H1 (cell line): ENCODE data around the gene SHCBP1L. TPM values are rescaled to one million over a fixed set of nuclear protein-coding genes. Genes with fewer than 3 reads are reported as not detected.

Experiments
- CTCF ChIA-PET: fragments of 300-600 bp; sonication (Branson Sonifier 250); formaldehyde crosslinking; loops from one replicate; lab custom pipeline; 2021; ENCODE audit not compliant: partially characterized antibody; lab: Charles Lee
- POLR2A ChIA-PET: fragments of 300-600 bp; sonication (Branson Sonifier 250); formaldehyde crosslinking; loops from one replicate; lab custom pipeline; 2021; ENCODE audit warnings: inconsistent platforms; ENCODE audit not compliant: partially characterized antibody; lab: Charles Lee
- DNase-seq, 2 experiments: peaks; one replicate each; pipeline versions ENCODE4 v3.0.0 to v3.0.0-alpha.2; 2010 to 2022; ENCODE audit warnings: low spot score in 2 of 2, low read depth in 1 of 2, mixed read lengths in 1 of 2
- FAIRE-seq: peaks from 2 replicates; lab custom pipeline; 2011; peaks lifted over from hg19 to GRCh38; lab: Jason Lieb, UNC
- H2AFZ ChIP-seq: 2 replicates; pipeline ENCODE4 v1.8.1; 2012; ENCODE audit warnings: low read length, inconsistent platforms
- H2AK5ac ChIP-seq: 2 replicates; pipeline ENCODE4 v1.6.1; 2013; ENCODE audit warnings: low read depth, low read length
- H2BK120ac ChIP-seq: replicated peaks from 2 replicates; pipeline ENCODE3; 2013; ENCODE audit warnings: low read depth, low read length, inconsistent platforms
- H2BK12ac ChIP-seq: 2 replicates; pipeline ENCODE4 v1.6.1; 2013; ENCODE audit warnings: low read depth, low read length
- H2BK15ac ChIP-seq: 2 replicates; pipeline ENCODE4 v1.6.1; 2013; ENCODE audit warnings: low read length
- H2BK20ac ChIP-seq: 2 replicates; pipeline ENCODE4 v1.6.1; 2013; ENCODE audit warnings: low read length
- H2BK5ac ChIP-seq: 2 replicates; pipeline ENCODE4 v1.6.1; 2013; ENCODE audit warnings: low read depth, low read length
- H3K14ac ChIP-seq: 2 replicates; pipeline ENCODE4 v1.6.1; 2013; ENCODE audit warnings: inconsistent platforms; ENCODE audit not compliant: insufficient read length
- H3K18ac ChIP-seq: 2 replicates; pipeline ENCODE4 v1.6.1; 2013; ENCODE audit warnings: low read length; ENCODE audit errors: extremely low read depth
- H3K23ac ChIP-seq: 2 replicates; pipeline ENCODE4 v1.6.1; 2013; ENCODE audit warnings: inconsistent platforms; ENCODE audit not compliant: insufficient read length
- H3K23me2 ChIP-seq: 2 replicates; pipeline ENCODE4 v1.6.1; 2013; ENCODE audit warnings: low read depth, low read length
- H3K27ac ChIP-seq: 2 replicates; pipeline ENCODE4 v1.6.1; 2011; ENCODE audit warnings: low read depth, low read length, inconsistent platforms
- H3K27me3 ChIP-seq, 4 experiments: replicated peaks in 1 of 4; 1 replicate in 1 of 4; 2 replicates in 3 of 4; pipeline versions ENCODE4 v1.6.1 to v1.8.1; 2011 to 2013; ENCODE audit warnings: low read length in 3 of 4, mild to moderate bottlenecking in 3 of 4, inconsistent platforms in 2 of 4, mixed read lengths in 2 of 4, moderate library complexity in 1 of 4; ENCODE audit not compliant: control insufficient read depth in 3 of 4, insufficient read depth in 3 of 4; ENCODE audit errors: extremely low read depth in 1 of 4
- H3K36me3 ChIP-seq, 4 experiments: 2 replicates each; pipeline versions ENCODE4 v1.6.1 to v1.8.1; 2011 to 2013; ENCODE audit warnings: mild to moderate bottlenecking in 4 of 4, low read length in 3 of 4, moderate library complexity in 2 of 4, control low read depth in 1 of 4, inconsistent platforms in 1 of 4; ENCODE audit not compliant: insufficient read depth in 4 of 4, control insufficient read depth in 2 of 4
- H3K4ac ChIP-seq: replicated peaks from 2 replicates; pipeline ENCODE3; 2013; ENCODE audit warnings: low read length, low read depth, mixed read lengths, inconsistent platforms; ENCODE audit not compliant: insufficient read length
- H3K4me1 ChIP-seq, 4 experiments: replicated peaks in 1 of 4; 1 replicate in 1 of 4; 2 replicates in 3 of 4; pipeline versions ENCODE4 v1.6.1 to v1.8.1; 2011 to 2013; ENCODE audit warnings: low read length in 3 of 4, inconsistent platforms in 2 of 4, mixed read lengths in 1 of 4; ENCODE audit not compliant: insufficient read depth in 4 of 4, control insufficient read depth in 3 of 4
- H3K4me2 ChIP-seq, 2 experiments: 2 replicates each; pipeline versions ENCODE4 v1.6.1 to v1.8.1; 2011 to 2013; ENCODE audit warnings: low read depth in 2 of 2, low read length in 2 of 2, control low read depth in 1 of 2, inconsistent platforms in 1 of 2, mild to moderate bottlenecking in 1 of 2; ENCODE audit not compliant: insufficient read depth in 1 of 2
- H3K4me3 ChIP-seq, 4 experiments: fragments of 200-600, 300-600 bp in 1 of 4; sonication (generic), shearing (Covaris generic), sonication (Bioruptor Twin) in 1 of 4; 2 replicates each; pipeline versions ENCODE4 v1.5.1 to v1.8.1; 2011 to 2016; ENCODE audit warnings: low read length in 4 of 4, low read depth in 3 of 4, control low read depth in 2 of 4, inconsistent platforms in 2 of 4, mild to moderate bottlenecking in 2 of 4, mixed read lengths in 1 of 4, moderate library complexity in 1 of 4; ENCODE audit not compliant: insufficient read depth in 2 of 4; ENCODE audit errors: extremely low read depth in 1 of 4
- H3K56ac ChIP-seq: replicated peaks from 2 replicates; pipeline ENCODE3; 2013; ENCODE audit warnings: low read depth, mild to moderate bottlenecking, mixed read lengths, low read length, inconsistent platforms; ENCODE audit not compliant: insufficient read length
- H3K79me1 ChIP-seq: 2 replicates; pipeline ENCODE4 v1.6.1; 2013; ENCODE audit warnings: low read depth, low read length, control low read depth
- H3K79me2 ChIP-seq, 2 experiments: 2 replicates each; pipeline versions ENCODE4 v1.6.1 to v1.8.1; 2012 to 2013; ENCODE audit warnings: low read length in 2 of 2, mild to moderate bottlenecking in 2 of 2, inconsistent platforms in 1 of 2; ENCODE audit not compliant: insufficient read depth in 2 of 2, control insufficient read depth in 1 of 2
- H3K9ac ChIP-seq, 4 experiments: replicated peaks in 1 of 4; 1 replicate in 1 of 4; 2 replicates in 3 of 4; pipeline versions ENCODE4 v1.6.1 to v1.8.1; 2011 to 2013; ENCODE audit warnings: low read depth in 3 of 4, low read length in 3 of 4, control low read depth in 2 of 4, mild to moderate bottlenecking in 2 of 4, moderate library complexity in 2 of 4, inconsistent platforms in 1 of 4; ENCODE audit errors: extremely low read depth in 1 of 4
- H3K9me3 ChIP-seq, 2 experiments: 2 replicates each; pipeline versions ENCODE4 v1.6.1 to v1.8.1; 2012 to 2013; ENCODE audit warnings: mild to moderate bottlenecking in 2 of 2, moderate library complexity in 2 of 2, control low read depth in 1 of 2, inconsistent platforms in 1 of 2, low read depth in 1 of 2, low read length in 1 of 2, mixed read lengths in 1 of 2; ENCODE audit not compliant: insufficient read depth in 2 of 2
- H4K20me1 ChIP-seq, 2 experiments: replicated peaks in 1 of 2; 2 replicates each; pipeline versions ENCODE3 to v1.8.1; 2011 to 2013; ENCODE audit warnings: inconsistent platforms in 2 of 2, low read length in 2 of 2, mild to moderate bottlenecking in 1 of 2; ENCODE audit not compliant: insufficient read depth in 2 of 2, control insufficient read depth in 1 of 2
- H4K5ac ChIP-seq: 2 replicates; pipeline ENCODE4 v1.6.1; 2013; ENCODE audit warnings: low read length, low read depth, mixed read lengths, inconsistent platforms; ENCODE audit not compliant: insufficient read length
- H4K8ac ChIP-seq: 2 replicates; pipeline ENCODE4 v1.8.0; 2013; ENCODE audit warnings: mild to moderate bottlenecking, moderate library complexity, low read length, inconsistent platforms; ENCODE audit not compliant: insufficient read depth; ENCODE audit errors: extremely low read depth
- H4K91ac ChIP-seq: replicated peaks from 2 replicates; pipeline ENCODE3; 2013; ENCODE audit warnings: low read length, mixed read lengths, inconsistent platforms; ENCODE audit not compliant: insufficient read length
- BACH1 ChIP-seq: IDR thresholded peaks from 2 replicates; pipeline ENCODE4 v1.6.1; 2012; ENCODE audit warnings: low read length, improper control_type of control experiment
- BCL11A ChIP-seq, 2 experiments: IDR thresholded peaks; one replicate each; pipeline ENCODE4 v1.6.1; 2011; ENCODE audit warnings: low read depth in 2 of 2, low read length in 2 of 2, mild to moderate bottlenecking in 2 of 2
- EZH2 ChIP-seq: fragments of 200-600 bp; sonication (generic); IDR thresholded peaks from 2 replicates; pipeline ENCODE4 v1.7.1; 2012; ENCODE audit warnings: low read depth, mild to moderate bottlenecking, moderate library complexity, low read length, inconsistent platforms; ENCODE audit not compliant: severe bottlenecking
- HDAC6 ChIP-seq: IDR thresholded peaks from one replicate; pipeline ENCODE4 v1.7.1; 2012; ENCODE audit warnings: low read depth, mild to moderate bottlenecking, inconsistent platforms, low read length, moderate library complexity
- KDM5A ChIP-seq: fragments of 200-600 bp; IDR thresholded peaks from 2 replicates; pipeline ENCODE4 v1.7.1; 2012; ENCODE audit warnings: mild to moderate bottlenecking, low read length, inconsistent platforms, mixed read lengths
- NANOG ChIP-seq: IDR thresholded peaks from 2 replicates; pipeline ENCODE4 v1.6.1; 2011; ENCODE audit warnings: low read length, low read depth, mild to moderate bottlenecking, inconsistent platforms; ENCODE audit not compliant: insufficient read depth, poor library complexity, severe bottlenecking
- RXRA ChIP-seq: IDR thresholded peaks from 2 replicates; pipeline ENCODE4 v1.6.1; 2011; ENCODE audit warnings: low read depth, mild to moderate bottlenecking, low read length, moderate library complexity; ENCODE audit not compliant: insufficient read depth
- SIRT6 ChIP-seq: IDR thresholded peaks from one replicate; pipeline ENCODE4 v1.7.1; 2012; ENCODE audit warnings: low read length, inconsistent platforms
- SUZ12 ChIP-seq: fragments of 200-600 bp; sonication (generic); IDR thresholded peaks from 2 replicates; pipeline ENCODE4 v1.6.1; 2012; ENCODE audit warnings: mild to moderate bottlenecking, inconsistent platforms, low read length, moderate library complexity, mixed read lengths
- YY1 ChIP-seq: IDR thresholded peaks from 2 replicates; pipeline ENCODE4 v1.6.1; 2011; ENCODE audit warnings: low read depth, mild to moderate bottlenecking, low read length
- WGBS, 2 experiments: shearing (Covaris generic) in 1 of 2; methylation state at CpG; one replicate each; pipeline versions ENCODE4 v1.1.6 to v1.1.7; 2013 to 2015; ENCODE audit warnings: low lambda C conversion rate in 2 of 2, mixed read lengths in 2 of 2, inconsistent platforms in 1 of 2, low coverage in 1 of 2, missing lambda C conversion rate in 1 of 2; ENCODE audit not compliant: insufficient replicate concordance in 2 of 2, insufficient coverage in 1 of 2, insufficient read length in 1 of 2; ENCODE audit errors: extremely low coverage in 1 of 2, missing lambda C conversion rate in 1 of 2; 5-methylcytosine and 5-hydroxymethylcytosine counted together
- polyA plus RNA-seq, 7 experiments: library from polyadenylated mRNA; depleted of rRNA in 3 of 7; stranded (reverse) in 5 of 7; unstranded in 2 of 7; fragments of >200 nt in 5 of 7; fragments of 200-250 nt in 2 of 7; gene quantifications; 1 replicate in 5 of 7; 2 replicates in 1 of 7; 4 replicates in 1 of 7; pipeline versions ENCODE4 v1.2.1 to v1.2.3, GENCODE V29; 2011 to 2013; ENCODE audit warnings: missing spikeins in 2 of 7, mixed read lengths in 2 of 7
- total RNA-seq: library from RNA; stranded (reverse); fragmentation: NEBNext Ultra II Directional; extraction: Animal tissue kit (Norgen Biotek cat#: 25700); gene quantifications from 2 replicates; pipeline ENCODE4 v1.2.1, GENCODE V29; 2021

SHCBP1L gene
- total and polyA plus RNA-seq, 2 of the 8 experiments (the other 6 are each of a cell fraction or from before 2014, with no cell fraction given) = not detected

- Histone ChIP-seq H2BK5ac (no peak overlapping the region), H2AK5ac (no peak overlapping the region), H2BK20ac (no peak overlapping the region), H3K27me3 (no peaks in the 10 kb centered on the region), H3K9ac (no peak overlapping the region), H3K27ac (no peak overlapping the region), H3K79me2 (no peaks in the 10 kb centered on the region), H4K8ac (no peak overlapping the region), H2BK120ac (no peak overlapping the region), H2BK15ac (no peak overlapping the region), H3K79me1 (no peaks in the 10 kb centered on the region), H3K4me2 (no peak overlapping the region), H3K23ac (no peak overlapping the region), H4K20me1 (no peaks in the 10 kb centered on the region), H3K9me3 (no peaks in the 10 kb centered on the region), H4K91ac (no peak overlapping the region), H4K5ac (no peak overlapping the region), H3K18ac (no peak overlapping the region), H2BK12ac (no peak overlapping the region), H3K23me2 (no peaks in the 10 kb centered on the region), H3K4me1 (no peaks in the 10 kb centered on the region), H3K36me3 (no peaks in the 10 kb centered on the region), H3K56ac (no peak overlapping the region), H2AFZ (no peak overlapping the region), H3K4ac (no peak overlapping the region), H3K4me3 (no peak overlapping the region), H3K14ac (no peak overlapping the region)
- WGBS, 2 experiments = 82% methylated on average over 1 of the region's 1 CpG; no CpG with 5 or more reads in 1 of the 2 experiments
- POLR2A ChIA-PET = no interaction called here
- CTCF ChIA-PET = interaction anchor here (0.6 to 1.2 kb wide), 3 partner anchors 8 to 736 kb away, joined by 3 to 8 read pairs (median 3); no protein-coding TSS in a partner anchor
- no peak for FAIRE-seq
- TF ChIP-seq NANOG (no peak), SUZ12 (no peak), RXRA (no peak), YY1 (no peak), BCL11A (IDR thresholded peaks at IDR 0.05; ENCODE audit: low read depth in 2 of 2, low read length in 2 of 2) (no peak), BACH1 (no peak), EZH2 (no peak), SIRT6 (no peak), KDM5A (no peak), HDAC6 (no peak)
- DNase-seq = no peak
Measured at GRCh38 chr1:182971219-182971618, 18.3 kb upstream of the SHCBP1L start.
